SK-N-SH treated with all-trans-retinoic acid at 6 μM for 48 hours (cell line): ENCODE data around the gene BZW2.

Experiments
- ARNTL ChIP-seq: fragments of 450-650 bp; formaldehyde crosslinking; IDR thresholded peaks from 2 replicates; pipeline ENCODE4 v1.5.0; 2020; ENCODE audit warnings: low read depth, mild to moderate bottlenecking, moderate library complexity, borderline replicate concordance
- GLIS3 ChIP-seq: fragments of 250-450 bp; sonication (Bioruptor Pico); IDR thresholded peaks from 2 replicates; pipeline ENCODE4 v1.5.0; 2020; ENCODE audit warnings: mild to moderate bottlenecking, moderate library complexity
- ISL1 ChIP-seq: fragments of 250-450 bp; sonication (Bioruptor Pico); IDR thresholded peaks from 2 replicates; pipeline ENCODE4 v2.1.2; 2022; ENCODE audit warnings: mild to moderate bottlenecking, moderate library complexity
- RARB ChIP-seq: fragments of 250-450 bp; sonication (Bioruptor Pico); IDR thresholded peaks from 2 replicates; pipeline ENCODE4 v1.8.0; 2021; ENCODE audit warnings: mild to moderate bottlenecking, moderate library complexity
- SNAI2 ChIP-seq: fragments of 250-450 bp; sonication (Bioruptor Pico); IDR thresholded peaks from 2 replicates; pipeline ENCODE4 v1.5.0; 2020; ENCODE audit warnings: mild to moderate bottlenecking, moderate library complexity
- TCF4 ChIP-seq: fragments of 250-450 bp; sonication (Bioruptor Pico); IDR thresholded peaks from 2 replicates; pipeline ENCODE4 v1.8.0; 2021; ENCODE audit warnings: mild to moderate bottlenecking, moderate library complexity, borderline replicate concordance
- TOX ChIP-seq: fragments of 250-450 bp; sonication (Bioruptor Pico); IDR thresholded peaks from 2 replicates; pipeline ENCODE4 v1.8.0; 2021; ENCODE audit warnings: mild to moderate bottlenecking, moderate library complexity, borderline replicate concordance
- ZFP3 ChIP-seq: fragments of 250-450 bp; sonication (Bioruptor Pico); IDR thresholded peaks from 2 replicates; pipeline ENCODE4 v1.5.0; 2020; ENCODE audit warnings: mild to moderate bottlenecking, moderate library complexity
- ZFP30 ChIP-seq: fragments of 450-650 bp; formaldehyde crosslinking; IDR thresholded peaks from 2 replicates; pipeline ENCODE4 v1.5.0; 2022; ENCODE audit warnings: mild to moderate bottlenecking, moderate library complexity
- ZNF565 ChIP-seq: fragments of 450-650 bp; formaldehyde crosslinking; conservative IDR thresholded peaks from 2 replicates; pipeline ENCODE4 v1.5.0; 2020; ENCODE audit warnings: low read depth, mild to moderate bottlenecking, moderate library complexity
- ZNF8 ChIP-seq: fragments of 450-650 bp; formaldehyde crosslinking; IDR thresholded peaks from 2 replicates; pipeline ENCODE4 v1.5.0; 2020; ENCODE audit warnings: mild to moderate bottlenecking, moderate library complexity
- TF ChIP-seq, protein P1 (sequence below): fragments of 250-450 bp; sonication (Bioruptor Pico); IDR thresholded peaks from 2 replicates; pipeline ENCODE4 v1.8.0; 2020; ENCODE audit warnings: mild to moderate bottlenecking, moderate library complexity, borderline replicate concordance
- TF ChIP-seq, protein P2 (sequence below): fragments of 250-450 bp; sonication (Bioruptor Pico); IDR thresholded peaks from 2 replicates; pipeline ENCODE4 v1.5.1; 2020; ENCODE audit warnings: low read depth, mild to moderate bottlenecking, moderate library complexity

DNA sequence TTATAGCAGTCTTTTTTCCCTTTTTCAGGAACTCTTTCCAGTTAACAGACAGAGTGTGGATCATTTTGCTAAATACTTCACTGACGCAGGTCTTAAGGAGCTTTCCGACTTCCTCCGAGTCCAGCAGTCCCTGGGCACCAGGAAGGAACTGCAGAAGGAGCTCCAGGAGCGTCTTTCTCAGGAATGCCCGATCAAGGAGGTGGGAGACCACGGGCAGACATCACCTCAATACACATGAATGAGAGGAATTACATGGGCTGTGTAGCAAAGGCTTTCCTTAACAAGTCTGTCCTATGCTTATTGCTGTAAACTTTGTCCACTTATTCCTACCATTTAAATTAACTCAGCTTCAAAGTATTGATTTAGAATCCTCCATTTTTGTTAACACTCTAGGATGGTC is 48.8 kb downstream of the BZW2 start:
- TF ChIP-seq, protein P1, sequence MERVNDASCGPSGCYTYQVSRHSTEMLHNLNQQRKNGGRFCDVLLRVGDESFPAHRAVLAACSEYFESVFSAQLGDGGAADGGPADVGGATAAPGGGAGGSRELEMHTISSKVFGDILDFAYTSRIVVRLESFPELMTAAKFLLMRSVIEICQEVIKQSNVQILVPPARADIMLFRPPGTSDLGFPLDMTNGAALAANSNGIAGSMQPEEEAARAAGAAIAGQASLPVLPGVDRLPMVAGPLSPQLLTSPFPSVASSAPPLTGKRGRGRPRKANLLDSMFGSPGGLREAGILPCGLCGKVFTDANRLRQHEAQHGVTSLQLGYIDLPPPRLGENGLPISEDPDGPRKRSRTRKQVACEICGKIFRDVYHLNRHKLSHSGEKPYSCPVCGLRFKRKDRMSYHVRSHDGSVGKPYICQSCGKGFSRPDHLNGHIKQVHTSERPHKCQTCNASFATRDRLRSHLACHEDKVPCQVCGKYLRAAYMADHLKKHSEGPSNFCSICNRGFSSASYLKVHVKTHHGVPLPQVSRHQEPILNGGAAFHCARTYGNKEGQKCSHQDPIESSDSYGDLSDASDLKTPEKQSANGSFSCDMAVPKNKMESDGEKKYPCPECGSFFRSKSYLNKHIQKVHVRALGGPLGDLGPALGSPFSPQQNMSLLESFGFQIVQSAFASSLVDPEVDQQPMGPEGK (CRISPR knock-in tag): no peak
- TF ChIP-seq TOX (no peak), ARNTL (CRISPR knock-in tag) (no peak), ZNF8 (CRISPR knock-in tag) (no peak), SNAI2 (CRISPR knock-in tag) (no peak), ISL1 (CRISPR knock-in tag) (no peak), ZFP30 (CRISPR knock-in tag) (no peak), TCF4 (CRISPR knock-in tag) (no peak), RARB (no peak), ZFP3 (CRISPR knock-in tag) (no peak), ZNF565 (no peak), GLIS3 (CRISPR knock-in tag) (no peak)
- TF ChIP-seq, protein P2, sequence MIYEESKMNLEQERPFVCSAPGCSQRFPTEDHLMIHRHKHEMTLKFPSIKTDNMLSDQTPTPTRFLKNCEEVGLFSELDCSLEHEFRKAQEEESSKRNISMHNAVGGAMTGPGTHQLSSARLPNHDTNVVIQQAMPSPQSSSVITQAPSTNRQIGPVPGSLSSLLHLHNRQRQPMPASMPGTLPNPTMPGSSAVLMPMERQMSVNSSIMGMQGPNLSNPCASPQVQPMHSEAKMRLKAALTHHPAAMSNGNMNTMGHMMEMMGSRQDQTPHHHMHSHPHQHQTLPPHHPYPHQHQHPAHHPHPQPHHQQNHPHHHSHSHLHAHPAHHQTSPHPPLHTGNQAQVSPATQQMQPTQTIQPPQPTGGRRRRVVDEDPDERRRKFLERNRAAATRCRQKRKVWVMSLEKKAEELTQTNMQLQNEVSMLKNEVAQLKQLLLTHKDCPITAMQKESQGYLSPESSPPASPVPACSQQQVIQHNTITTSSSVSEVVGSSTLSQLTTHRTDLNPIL (CRISPR knock-in tag): no peak
